SKM-1 (cell line): ENCODE data around the gene TFB2M.

ENCODE experiments used
- DNase-seq: peaks from one replicate; lab custom pipeline; 2025; ENCODE audit not compliant: unreplicated experiment; lab: John Stamatoyannopoulos, UW

Gene TFB2M

GRCh38 chr1:246513619-246514343 lies 52.3 kb downstream of the TFB2M start:
- no peak for DNase-seq

- DNase-seq: no peak
Measured at GRCh38 chr1:246513041-246513440, 53.0 kb downstream of the TFB2M start.

GRCh38 chr1:246512635-246513034 lies 53.4 kb downstream of the TFB2M start:
- no peak for DNase-seq

- no peak for DNase-seq
Measured at GRCh38 chr1:246512230-246512629, 53.8 kb downstream of the TFB2M start.

GRCh38 chr1:246511203-246511602 lies 54.9 kb downstream of the TFB2M start:
- no peak for DNase-seq

- no peak for DNase-seq
Measured at GRCh38 chr1:246510147-246511030, 55.7 kb downstream of the TFB2M start.

- no peak for DNase-seq
Measured at GRCh38 chr1:246508897-246509688, 57.0 kb downstream of the TFB2M start.

- peak; percentile 84 for DNase-seq
Measured at GRCh38 chr1:246506674-246507481, 59.2 kb downstream of the TFB2M start, which contains the start of gene SMYD3. SMYD3 (minus strand) TSS chr1:246507279.

- DNase-seq: no peak
Measured at GRCh38 chr1:246506367-246506673, 59.7 kb downstream of the TFB2M start.

GRCh38 chr1:246503341-246503740 lies 62.7 kb downstream of the TFB2M start:
- no peak for DNase-seq

GRCh38 chr1:246497331-246497915 lies 68.6 kb downstream of the TFB2M start:
- DNase-seq: peak; percentile 80

- peak; percentile 77 for DNase-seq
Measured at GRCh38 chr1:246492611-246493245, 73.3 kb downstream of the TFB2M start.

- DNase-seq: no peak
Measured at GRCh38 chr1:246491551-246492053, 74.5 kb downstream of the TFB2M start.
